NCI-H1092 (cell line): ENCODE measurements around the gene C19orf67.

Experiments
- DNase-seq: peaks from one replicate; lab custom pipeline; 2025; lab: John Stamatoyannopoulos, UW

C19orf67 gene

DNA sequence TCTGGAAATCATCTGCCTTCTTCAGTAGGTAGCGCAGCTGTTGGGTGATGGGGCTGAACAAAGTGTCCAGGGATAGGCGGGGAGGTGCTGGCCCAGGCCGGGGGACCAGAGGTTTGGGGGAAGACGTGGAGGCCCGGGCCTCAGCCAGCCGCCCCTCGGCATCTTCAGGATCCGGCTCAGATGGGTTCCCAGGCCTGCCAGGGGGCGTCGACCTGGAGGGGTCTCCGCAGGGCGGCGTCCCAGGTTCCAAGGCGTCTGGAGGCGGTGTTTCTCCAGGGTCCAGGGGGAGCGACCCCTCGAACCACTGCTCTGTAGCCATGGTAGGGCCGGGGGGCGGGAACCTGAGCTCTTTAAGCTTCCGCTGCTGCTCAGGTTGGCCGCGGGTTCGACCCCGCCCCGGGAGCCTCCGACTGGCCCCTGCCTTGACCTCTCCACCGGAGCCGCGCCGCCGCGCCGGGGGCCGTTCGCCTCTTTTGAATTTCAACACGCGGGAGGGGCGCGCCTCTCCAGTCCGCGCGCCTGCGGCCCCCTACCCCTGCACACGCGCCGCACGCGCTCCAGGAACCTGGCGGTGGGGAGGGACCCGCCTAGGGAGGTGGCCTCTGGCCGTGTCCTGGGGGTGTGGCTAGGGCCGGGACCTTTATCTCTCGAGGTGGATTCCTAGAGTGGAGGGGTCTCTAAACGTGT, at the start of gene C19orf67:
C19orf67 (minus strand) TSS at position 475 of the 687 bp plus-strand sequence; CDS start at position 319, 156 bp downstream.
- DNase-seq = no peak

- DNase-seq = no peak
Observed at GRCh38 chr19:14135355-14135754, 49.8 kb upstream of the C19orf67 start.

DNA sequence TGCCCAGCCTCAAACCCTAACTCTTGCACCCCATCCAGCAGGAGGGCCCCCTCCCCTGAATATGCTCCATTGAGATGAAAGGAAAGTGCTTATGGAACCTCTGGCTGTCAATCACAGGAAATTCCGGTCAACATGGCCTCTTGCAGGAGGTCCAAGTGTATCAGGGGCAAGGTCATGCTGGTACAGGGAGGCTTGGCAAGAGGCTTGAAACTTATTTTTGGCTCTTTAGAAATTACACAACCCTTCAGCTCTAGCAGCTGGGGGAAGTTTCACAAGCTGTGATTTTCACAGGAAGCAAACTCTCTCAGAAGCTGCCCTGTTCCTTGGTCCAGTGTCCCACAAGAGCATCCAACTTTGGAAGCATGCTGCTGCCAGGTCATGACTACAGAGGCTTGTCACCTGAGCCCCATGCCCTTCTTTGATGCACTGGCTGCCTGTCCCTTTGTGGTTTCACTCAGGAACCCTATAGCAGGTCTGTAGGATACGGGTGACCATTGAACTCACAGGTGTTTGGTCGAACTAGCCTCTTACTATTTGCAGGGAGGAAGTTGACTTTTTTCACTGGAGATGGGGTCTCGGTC, 42.4 kb upstream of the C19orf67 start:
- DNase-seq = no peak

- no peak for DNase-seq
Observed at GRCh38 chr19:14127176-14127575, 41.6 kb upstream of the C19orf67 start.

DNA sequence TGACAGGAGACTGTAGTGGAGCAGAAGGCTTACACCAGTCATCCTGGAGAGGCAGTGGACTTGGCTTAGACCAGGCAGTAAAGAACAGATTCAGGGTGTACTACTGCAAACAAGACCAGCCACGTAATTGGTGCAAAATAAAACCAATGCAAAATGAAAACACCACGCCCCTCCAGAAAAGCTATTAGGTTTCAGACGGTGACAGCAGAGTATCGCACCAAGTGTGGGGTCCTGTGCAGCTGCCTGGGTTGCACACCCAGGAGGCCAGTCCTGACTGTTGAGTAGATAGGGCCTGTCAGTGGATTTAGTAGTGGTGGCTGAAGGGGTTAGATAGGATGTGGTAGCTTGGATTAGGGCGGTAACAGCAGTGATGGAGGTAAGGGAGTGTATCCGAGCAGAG, 37.3 kb upstream of the C19orf67 start:
- DNase-seq = no peak

DNA sequence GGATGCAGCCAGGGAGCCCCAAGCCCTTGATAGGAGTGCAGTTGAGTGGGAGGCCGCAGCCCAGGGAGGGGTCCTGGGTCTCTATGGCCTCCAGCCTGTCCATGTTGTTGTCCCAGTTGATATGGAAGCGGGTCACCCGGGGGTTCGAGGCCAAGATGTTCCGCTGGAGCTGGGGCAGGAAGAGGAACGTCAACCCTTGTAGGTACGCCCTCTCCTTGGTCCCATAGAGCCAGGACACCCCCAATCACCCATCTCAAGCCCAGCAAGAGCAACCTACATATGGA, 34.9 kb upstream of the C19orf67 start:
- no peak for DNase-seq

- no peak for DNase-seq
Observed at GRCh38 chr19:14119644-14120496, 34.3 kb upstream of the C19orf67 start.

DNA sequence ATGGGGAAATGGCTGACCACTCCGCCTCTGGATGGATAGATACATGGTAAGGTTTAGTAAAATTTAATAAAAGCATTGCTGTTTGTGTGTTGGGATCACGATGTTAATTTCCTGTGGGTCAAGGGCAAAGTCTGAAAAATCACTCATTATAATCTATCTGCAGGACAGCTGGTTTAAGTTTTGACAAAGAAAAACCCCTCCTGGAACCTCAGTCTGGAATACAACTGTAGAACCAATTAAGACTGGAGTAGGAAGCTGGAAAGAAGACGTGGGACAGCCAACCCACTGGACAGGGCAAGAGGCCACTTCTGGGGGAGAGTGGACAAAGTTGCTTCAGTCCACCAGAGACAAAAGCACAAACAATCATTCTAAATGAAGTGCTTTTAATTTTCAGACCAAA, 33.6 kb upstream of the C19orf67 start:
- no peak for DNase-seq

DNA sequence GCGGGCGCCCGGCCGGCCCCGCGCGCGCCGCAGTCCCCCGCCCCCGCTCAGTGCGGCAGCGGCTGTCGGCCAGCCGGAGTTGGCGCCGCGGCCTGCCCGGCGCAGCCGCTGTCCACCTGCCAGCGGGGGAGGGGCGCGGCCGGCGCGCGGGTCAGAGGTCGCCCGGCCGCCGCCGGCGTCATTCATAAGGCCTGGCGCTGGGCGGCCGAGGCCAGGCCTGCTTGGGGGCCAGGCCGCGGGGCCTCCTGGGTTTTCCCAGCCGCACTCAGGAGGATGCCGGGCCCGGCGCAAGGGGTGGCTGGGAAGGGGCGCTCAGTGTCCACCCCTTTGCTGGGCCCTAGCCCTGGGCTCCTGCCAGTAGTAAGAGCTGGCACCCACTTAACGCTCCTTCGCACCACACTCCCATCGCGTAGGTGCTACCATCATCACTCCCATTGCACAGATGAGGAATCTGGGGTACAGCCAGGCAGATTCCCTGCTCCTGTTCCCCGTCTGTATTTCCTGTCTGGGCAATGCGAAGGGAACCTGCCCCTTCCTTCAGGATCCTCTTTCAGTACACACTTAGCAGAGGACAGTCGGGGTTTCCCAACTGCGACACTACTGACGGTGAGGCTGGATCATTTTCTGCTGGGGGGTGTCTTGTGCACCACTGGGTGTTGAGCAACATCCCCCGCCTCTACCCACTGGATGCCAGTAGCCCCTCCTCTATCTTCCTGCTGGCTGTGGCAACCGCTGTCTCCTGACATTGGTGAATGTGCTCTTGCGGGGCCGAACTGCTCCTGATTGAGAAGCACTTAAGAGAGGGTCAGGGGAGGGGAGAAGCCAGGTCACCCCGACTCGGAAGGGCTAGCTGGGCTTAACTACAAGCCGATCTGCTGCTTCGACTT, 32.8 kb upstream of the C19orf67 start:
- DNase-seq = peak; percentile 25

DNA sequence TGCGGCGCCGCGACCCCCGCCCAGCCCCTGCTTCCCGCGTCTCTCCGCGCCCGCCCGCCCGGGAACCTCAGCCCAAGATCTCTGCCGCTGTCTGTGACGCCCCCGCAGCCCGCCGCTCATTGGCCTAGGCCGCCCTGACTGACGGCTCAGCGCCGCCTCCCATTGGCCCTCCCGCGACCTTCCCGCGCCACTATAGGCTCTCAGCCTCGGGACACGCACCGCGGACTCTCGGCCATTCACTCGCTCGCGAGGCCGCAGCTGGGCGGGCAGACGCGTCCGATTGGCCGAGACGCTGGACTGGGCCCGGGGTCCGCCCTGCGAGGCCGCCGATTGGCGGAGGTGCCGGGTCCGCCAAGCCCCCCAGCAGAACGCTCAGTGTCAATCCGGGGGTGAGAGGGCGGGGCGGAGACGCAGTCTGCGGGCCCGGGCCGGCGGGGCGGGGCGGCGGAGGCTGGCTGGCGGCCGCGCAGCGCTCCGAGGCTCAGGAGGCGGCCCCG, 32.1 kb upstream of the C19orf67 start, which contains the start of gene PRKACA:
PRKACA (minus strand) TSS at position 95 of the 497 bp plus-strand sequence. CDS start 215 bp downstream, outside the sequence.
- peak; percentile 98 for DNase-seq

GRCh38 chr19:14116918-14117578, 31.5 kb upstream of the C19orf67 start:
- DNase-seq = no peak

DNA sequence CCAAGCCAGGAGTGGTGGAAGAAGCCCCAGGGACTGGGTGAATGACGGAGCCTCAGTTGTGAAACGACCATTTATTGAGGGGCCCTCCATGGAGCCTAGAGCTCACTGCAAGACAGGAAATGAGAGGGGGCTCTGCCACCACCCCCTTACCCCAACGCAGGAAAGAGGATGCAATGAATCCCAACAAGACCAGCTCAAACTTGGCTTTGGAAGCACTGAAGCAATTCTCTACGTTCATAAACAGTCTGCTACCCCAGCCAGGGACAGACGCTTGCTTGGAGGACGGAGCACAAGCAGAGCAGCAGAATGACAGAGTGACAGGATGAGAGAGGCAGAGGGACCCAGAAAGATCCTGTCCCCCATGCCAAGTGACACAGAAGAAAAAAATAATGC, 30.9 kb upstream of the C19orf67 start:
- DNase-seq = no peak

- no peak for DNase-seq
Observed at GRCh38 chr19:14115756-14116155, 30.2 kb upstream of the C19orf67 start.

- DNase-seq = no peak
Observed at GRCh38 chr19:14114854-14115253, 29.3 kb upstream of the C19orf67 start.

DNA sequence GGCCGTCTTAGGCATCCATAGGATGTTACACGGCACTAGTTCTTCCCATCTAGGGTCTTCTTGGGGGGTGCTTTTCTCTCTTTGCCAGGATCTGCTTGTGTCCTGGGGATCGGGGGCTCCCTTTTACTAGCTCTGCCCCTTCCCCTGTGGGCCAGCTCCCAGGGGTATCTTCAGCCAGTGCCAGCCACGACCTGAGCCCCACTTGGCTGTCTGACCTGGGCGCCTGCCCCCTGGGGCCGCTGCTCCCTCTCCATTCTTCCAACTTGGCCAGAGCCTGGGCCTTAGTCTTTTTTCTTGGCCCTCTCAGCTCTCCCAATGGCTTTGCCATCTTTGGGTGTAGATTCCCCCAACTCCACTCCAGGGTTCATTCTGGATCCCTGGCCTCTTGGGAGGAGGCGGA, 28.9 kb upstream of the C19orf67 start:
- no peak for DNase-seq

GRCh38 chr19:14113762-14114414, 28.3 kb upstream of the C19orf67 start:
- DNase-seq = no peak

DNA sequence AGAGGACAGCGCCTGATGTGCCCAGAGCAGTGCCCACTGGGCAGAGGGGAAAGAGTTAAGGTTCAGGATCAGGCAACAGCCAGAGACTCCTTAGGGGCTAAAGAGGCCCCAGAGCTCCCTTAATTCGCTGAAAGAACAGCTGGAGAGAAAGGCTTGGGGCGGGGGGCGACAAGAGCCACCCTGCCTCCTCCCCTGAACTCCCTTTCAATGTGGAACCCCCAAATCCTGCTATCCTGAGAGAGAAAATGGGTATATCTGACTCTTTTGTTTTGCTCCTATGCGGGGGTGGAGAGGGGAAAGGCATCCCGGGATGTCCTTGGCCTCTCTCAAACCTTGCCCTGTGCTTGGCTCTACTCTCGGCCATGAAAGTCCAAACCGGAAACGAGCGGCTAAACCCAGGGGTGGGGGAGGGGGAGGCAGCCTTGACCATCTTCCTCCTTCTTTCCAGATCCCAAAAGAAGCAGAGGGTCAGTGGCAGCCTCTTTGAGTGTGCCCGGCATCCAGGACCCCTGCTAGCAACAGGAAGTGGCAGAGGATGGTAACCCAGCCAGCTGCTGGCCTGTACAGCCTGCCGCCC, 27.3 kb upstream of the C19orf67 start:
- DNase-seq = no peak

- DNase-seq = no peak
Observed at GRCh38 chr19:14112051-14112808, 26.6 kb upstream of the C19orf67 start.

DNA sequence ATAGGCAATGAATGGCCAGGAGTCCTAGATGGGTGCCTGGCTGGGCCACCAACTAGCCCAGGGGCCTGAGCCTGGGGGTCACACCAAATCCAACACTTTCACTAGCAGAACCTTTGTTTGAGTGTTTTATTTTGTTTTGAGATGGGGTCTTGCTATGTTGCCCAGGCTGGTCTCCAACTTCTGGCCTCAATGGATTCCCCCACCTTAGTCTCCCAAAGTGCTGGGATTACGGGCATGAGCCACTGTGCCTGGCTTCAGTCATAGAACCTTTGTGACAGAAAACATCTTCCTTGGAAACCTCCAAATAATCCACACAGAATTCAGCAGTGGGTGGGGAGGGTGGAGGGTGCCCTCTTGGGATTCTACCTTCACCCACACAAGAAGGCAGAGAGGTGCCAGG, 25.9 kb upstream of the C19orf67 start:
- no peak for DNase-seq

GRCh38 chr19:14110650-14111049, 25.1 kb upstream of the C19orf67 start:
- DNase-seq = no peak
